Erythroblast (primary cell): ENCODE results near the gene DUSP6.

Experiments
- DNase-seq, 2 experiments: peaks; one replicate each; lab custom pipeline; 2025; lab: John Stamatoyannopoulos, UW
- GATA1 ChIP-seq: IDR thresholded peaks from 2 replicates; pipeline ENCODE4 v1.6.1; 2011; ENCODE audit warnings: low read depth, mild to moderate bottlenecking, control low read depth, low read length, moderate library complexity
- POLR2A ChIP-seq: IDR thresholded peaks from 2 replicates; pipeline ENCODE4 v1.6.1; 2011; ENCODE audit warnings: mild to moderate bottlenecking, low read length

Gene DUSP6

GRCh38 chr12:89384050-89384758 lies 31.9 kb upstream of the DUSP6 start:
- DNase-seq = no peak
- TF ChIP-seq POLR2A (no peak), GATA1 (no peak)

DNA sequence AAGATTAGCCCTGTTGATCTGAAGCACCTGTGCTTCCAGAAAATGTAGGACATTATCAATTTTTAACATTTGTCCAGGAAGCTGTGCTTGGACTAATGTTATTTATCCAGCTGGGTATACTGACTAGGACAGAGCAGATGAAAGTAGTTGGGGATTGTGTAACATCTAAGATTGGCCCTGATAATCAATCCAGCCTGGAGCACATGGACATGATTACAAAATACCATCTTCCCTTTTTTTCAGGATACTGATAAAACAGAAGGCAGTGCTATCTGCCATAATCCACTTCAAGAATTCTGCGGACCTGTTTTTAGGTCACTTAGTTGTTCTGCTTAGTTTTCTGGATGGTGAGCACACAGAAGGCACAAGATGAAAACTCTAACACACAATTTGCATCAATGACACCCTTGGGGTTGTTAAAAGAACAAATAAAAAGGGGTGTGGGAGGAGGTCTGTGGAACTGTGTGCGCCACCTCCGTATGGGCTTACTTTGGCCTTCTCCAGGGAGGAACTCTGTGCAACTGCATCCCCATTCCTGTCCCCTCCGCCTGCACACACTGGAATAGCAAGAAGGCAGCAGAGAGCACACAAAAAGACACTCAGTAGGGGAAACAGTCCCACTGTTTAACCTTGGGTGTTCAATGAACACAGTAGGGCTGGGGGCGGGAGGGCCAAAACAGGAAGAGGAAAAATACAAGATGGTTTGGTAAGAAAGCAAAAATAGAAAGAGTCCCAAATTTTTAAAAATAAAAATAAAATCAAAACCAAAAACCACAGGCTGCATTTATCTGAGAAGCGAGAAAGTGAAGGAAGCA lies 31.1 kb upstream of the DUSP6 start:
- DNase-seq = no peak
- TF ChIP-seq POLR2A (no peak), GATA1 (no peak)

DNA sequence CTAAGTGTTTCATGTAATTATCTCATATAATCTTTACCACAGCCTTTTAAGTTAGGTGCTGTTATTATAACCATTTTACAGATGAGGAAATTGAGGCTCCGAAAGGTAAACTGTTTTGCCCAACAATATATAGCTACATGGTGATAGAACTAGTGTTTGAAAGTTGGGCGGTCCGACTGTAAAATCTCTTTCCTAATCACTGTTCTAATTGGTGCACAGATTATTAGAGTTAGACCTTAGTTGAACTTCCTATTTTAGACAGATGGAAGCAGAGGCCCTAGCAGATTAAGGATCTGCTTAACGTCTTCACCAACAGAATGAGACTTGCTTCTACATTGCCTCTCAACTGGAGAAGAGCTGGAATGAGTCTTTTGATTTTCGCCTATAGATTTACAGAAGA lies 30.0 kb upstream of the DUSP6 start:
- no peak for DNase-seq
- TF ChIP-seq GATA1 (no peak), POLR2A (no peak)

GRCh38 chr12:89379839-89380467 lies 27.7 kb upstream of the DUSP6 start:
- TF ChIP-seq POLR2A (no peak), GATA1 (no peak)
- no peak for DNase-seq

DNA sequence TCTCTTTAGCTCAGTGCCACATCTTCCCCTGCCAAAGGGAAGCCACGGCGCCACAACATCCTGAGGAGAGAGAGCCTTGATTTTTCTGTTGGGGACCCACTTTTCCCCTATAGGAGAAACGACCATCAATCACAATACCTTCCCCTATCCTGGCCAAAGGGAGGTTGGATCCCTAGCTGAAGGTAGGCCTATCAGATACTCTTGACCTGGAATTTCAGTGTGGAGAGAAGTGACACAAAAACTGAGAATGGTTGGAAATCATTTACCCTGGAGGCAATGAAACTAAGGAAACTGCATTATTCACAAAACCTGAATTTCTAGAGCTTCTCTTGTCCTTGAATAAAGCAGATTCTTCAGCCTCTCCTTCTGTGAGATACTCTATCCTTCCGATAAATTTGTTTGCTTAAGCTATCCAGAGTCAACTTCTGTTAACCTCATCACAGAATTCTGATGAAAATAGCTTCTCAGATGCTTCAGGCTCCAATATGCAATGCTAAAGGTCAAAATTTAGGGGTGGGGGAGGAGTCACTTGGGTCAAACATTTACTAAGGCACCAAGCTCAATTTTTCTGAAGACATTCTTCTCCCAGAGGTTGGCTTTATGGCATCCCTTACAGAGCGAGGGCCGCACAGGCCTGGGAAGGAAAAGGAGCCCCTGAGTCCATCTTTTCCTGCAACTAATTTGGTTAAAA lies 27.0 kb upstream of the DUSP6 start:
- TF ChIP-seq POLR2A (no peak), GATA1 (no peak)
- DNase-seq = no peak

- TF ChIP-seq POLR2A = no peak
- TF ChIP-seq GATA1 = no peak
- DNase-seq = no peak
Observed at GRCh38 chr12:89376844-89377243, 24.5 kb upstream of the DUSP6 start.

- DNase-seq = no peak
- no peak for TF ChIP-seq POLR2A
- TF ChIP-seq GATA1 = no peak
Observed at GRCh38 chr12:89376202-89376529, 23.9 kb upstream of the DUSP6 start.

DNA sequence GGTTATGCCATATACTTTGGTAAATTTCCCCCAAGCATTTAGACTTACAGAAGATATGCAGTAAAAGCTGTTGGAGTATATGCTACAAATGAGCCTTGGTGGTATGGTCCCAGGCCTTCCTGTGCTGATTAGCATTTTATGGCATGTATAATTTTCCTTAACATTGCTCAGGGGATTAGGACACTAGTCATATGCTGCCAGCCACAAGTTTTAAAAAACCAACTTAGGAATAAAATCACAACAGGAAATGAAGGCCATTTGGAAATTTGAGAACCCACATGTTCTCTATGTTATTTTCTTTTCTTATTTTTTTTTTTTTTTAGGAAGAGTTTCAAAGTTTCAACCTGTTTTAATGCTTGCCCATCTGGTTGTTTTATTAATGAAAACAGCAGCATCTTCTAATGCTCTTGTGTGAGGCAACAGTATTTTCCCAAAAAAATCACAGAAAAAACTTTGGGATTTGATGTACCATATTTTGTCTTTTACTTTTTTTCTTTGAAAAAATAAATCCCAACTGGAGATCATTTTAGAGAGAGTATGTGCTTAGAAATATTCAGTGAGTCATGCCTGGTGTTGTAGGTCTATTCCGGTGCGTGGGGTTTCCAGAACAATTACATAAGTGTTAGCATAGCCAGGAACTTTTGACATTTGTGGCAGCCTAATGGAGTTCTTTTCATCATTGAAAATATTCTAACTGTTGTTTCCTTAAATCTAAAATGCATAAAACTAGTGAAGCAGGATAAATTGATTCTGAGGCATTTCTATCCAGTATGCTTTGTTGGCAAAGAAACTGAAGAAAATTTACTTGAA lies 21.7 kb upstream of the DUSP6 start:
- TF ChIP-seq GATA1 = no peak
- TF ChIP-seq POLR2A = no peak
- no peak for DNase-seq

GRCh38 chr12:89372584-89373370 lies 20.5 kb upstream of the DUSP6 start:
- peak; percentile 70 to 81 for DNase-seq
- TF ChIP-seq GATA1 (no peak), POLR2A (no peak)

GRCh38 chr12:89370850-89371249 lies 18.5 kb upstream of the DUSP6 start:
- DNase-seq = peak; percentile 22 to 29
- no peak for TF ChIP-seq POLR2A
- no peak for TF ChIP-seq GATA1

GRCh38 chr12:89370421-89370831 lies 18.1 kb upstream of the DUSP6 start:
- DNase-seq = peak; percentile 22 to 29
- TF ChIP-seq POLR2A (no peak), GATA1 (no peak)

GRCh38 chr12:89369166-89369565 lies 16.9 kb upstream of the DUSP6 start:
- TF ChIP-seq GATA1 (no peak), POLR2A (no peak)
- DNase-seq = no peak
